ENCODE data around the gene EBI3.
A peak's percentile ranks its signal among the peaks of the same experiment; 100 is the strongest.

The EBI3 gene

GRCh38 chr19:4229179-4229931 lies at the start of gene EBI3:
EBI3 (plus strand) TSS chr19:4229523; CDS start chr19:4229551, 28 bp downstream.
- no peak for DNase-seq (ENCODE audit: extremely low read depth, low read depth)
- no peak within 1 kb of the TSS for H3K4me3 ChIP-seq (replicated peaks; ENCODE audit: low read depth, low read length)
- TF ChIP-seq, protein P1, sequence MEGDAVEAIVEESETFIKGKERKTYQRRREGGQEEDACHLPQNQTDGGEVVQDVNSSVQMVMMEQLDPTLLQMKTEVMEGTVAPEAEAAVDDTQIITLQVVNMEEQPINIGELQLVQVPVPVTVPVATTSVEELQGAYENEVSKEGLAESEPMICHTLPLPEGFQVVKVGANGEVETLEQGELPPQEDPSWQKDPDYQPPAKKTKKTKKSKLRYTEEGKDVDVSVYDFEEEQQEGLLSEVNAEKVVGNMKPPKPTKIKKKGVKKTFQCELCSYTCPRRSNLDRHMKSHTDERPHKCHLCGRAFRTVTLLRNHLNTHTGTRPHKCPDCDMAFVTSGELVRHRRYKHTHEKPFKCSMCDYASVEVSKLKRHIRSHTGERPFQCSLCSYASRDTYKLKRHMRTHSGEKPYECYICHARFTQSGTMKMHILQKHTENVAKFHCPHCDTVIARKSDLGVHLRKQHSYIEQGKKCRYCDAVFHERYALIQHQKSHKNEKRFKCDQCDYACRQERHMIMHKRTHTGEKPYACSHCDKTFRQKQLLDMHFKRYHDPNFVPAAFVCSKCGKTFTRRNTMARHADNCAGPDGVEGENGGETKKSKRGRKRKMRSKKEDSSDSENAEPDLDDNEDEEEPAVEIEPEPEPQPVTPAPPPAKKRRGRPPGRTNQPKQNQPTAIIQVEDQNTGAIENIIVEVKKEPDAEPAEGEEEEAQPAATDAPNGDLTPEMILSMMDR (IDR thresholded peaks at IDR 0.05; ENCODE audit: low read depth, low read length, missing control alignments), result no peak

DNA sequence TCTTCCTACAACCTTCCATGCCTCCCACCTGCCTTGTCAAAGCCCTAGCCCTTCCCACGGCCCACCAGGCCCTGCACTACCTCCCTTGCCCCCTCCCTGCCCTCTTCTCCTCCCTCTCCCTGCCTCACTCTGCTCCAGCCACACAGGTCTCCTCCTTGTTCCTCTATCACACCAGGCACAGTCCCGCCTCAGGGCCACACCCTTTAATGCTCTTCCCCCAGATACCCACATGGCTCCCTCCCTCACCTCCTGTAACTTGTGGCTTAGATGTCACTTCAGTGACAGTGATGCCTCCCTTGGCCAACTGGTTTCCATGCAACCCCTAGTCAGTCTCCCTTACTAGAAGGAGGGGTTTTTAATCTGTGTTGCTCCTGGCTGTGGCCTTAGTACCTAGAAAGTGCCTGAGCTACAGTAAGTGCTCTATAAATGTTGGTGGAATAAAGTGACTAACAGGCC lies 48.2 kb upstream of the EBI3 start:
- TF ChIP-seq, protein P1 (IDR thresholded peaks at IDR 0.05; ENCODE audit: low read depth, low read length, missing control alignments), result no peak
- H3K4me3 ChIP-seq (replicated peaks; ENCODE audit: low read depth, low read length), result peak overlapping the region; percentile 73

DNA sequence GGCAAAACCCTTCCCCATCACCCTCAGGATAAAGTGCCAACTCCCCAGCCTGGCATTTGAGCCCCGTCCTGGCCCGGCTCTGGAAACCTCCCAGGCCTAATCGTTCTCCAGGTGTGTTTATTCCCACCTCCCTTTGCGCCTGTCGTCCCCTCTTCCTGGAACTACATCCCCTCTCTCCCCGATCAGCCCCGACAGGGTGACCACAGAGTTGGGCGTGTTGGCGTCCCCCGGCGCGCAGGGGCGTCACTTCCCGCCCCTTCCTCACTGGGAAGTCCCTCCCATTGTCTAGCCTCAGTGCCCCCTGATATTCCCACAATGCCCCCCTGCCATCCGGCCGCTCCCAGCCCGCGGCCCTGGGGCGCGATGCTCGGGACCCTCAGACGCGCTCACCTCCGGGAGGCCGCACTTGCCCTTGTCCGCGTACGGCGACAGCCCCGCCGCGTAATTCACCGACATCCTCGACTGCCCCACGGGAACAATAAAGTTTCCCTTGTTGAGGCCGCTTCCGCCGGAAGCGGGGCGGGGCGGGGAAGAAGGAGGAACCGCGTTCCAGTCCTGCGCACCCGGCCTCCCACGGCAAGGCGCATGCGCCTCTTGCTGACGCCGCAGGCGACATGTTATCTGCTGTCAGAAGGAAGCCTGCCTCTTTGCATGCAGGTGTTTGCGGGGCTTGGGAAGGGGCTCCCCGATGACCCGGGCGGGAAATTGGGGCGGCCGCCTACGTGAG lies 47.1 kb upstream of the EBI3 start, which contains the start of the genes ANKRD24 and SIRT6:
TSS of gene ANKRD24 (plus strand) at position 606 of the 727 bp plus-strand sequence. CDS start 3,737 bp downstream, outside the sequence.
TSS of gene SIRT6 (minus strand) at position 480 of the 727 bp plus-strand sequence. CDS start at position 456, 24 bp downstream.
- peak within 1 kb of the TSS; percentile 73 for H3K4me3 ChIP-seq (replicated peaks; ENCODE audit: low read depth, low read length)
- DNase-seq (ENCODE audit: extremely low read depth, low read depth), result peak; percentile 73
- TF ChIP-seq, protein P1 (IDR thresholded peaks at IDR 0.05; ENCODE audit: low read depth, low read length, missing control alignments), result no peak

More for the DNA sequence above, 48.2 kb upstream of the EBI3 start:
- DNase-seq (ENCODE audit: extremely low read depth, low read depth), result no peak

DNA sequence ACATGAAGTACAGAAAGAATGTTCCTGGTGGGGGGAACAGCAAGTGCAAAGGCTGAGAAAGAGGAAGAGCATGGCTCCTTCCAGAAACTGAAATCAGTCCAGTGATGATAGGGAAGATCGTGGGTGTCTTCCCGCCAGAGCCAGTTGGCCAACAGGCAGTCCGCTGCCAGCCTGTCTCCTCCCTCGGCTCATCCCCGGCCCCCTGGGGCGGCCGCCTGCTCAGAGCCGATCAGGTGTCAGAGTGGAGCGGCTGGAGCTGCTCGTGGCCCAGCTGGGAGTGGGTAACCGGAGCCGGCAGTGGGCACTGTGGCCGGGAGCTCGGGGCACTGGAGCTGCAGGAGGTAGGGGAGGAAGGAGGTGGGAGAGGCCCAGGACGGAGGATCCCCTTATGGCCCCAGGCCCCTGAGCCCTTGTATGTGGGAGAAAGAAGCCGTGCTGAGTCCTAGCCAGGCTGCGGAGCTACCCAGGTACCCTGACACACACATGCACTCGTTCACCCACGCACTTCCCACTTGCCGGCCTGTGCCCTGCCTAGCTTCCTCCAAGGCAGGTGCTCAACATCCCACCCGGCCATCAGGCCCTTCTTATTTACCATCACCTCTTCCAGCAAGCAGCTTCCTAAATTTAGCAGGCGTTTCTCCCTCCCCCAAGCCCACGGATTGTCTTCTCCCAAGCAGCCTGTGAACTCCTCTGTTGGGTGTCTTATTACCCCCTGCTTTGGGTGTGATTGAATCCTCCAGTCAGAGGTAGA lies 45.2 kb upstream of the EBI3 start:
- TF ChIP-seq, protein P1 (IDR thresholded peaks at IDR 0.05; ENCODE audit: low read depth, low read length, missing control alignments), result no peak
- no peak for DNase-seq (ENCODE audit: extremely low read depth, low read depth)
- no peak overlapping the region for H3K4me3 ChIP-seq (replicated peaks; ENCODE audit: low read depth, low read length)

- DNase-seq (ENCODE audit: extremely low read depth, low read depth), result no peak
- TF ChIP-seq, protein P1 (IDR thresholded peaks at IDR 0.05; ENCODE audit: low read depth, low read length, missing control alignments), result no peak
- no peak overlapping the region for H3K4me3 ChIP-seq (replicated peaks; ENCODE audit: low read depth, low read length)
Observed at GRCh38 chr19:4184718-4185352, 44.5 kb upstream of the EBI3 start.
